Measurements from ENCODE around the gene MON1A. TPM values are rescaled to one million over a fixed set of nuclear protein-coding genes. Genes with fewer than 3 reads are reported as not detected.

The MON1A gene, protein sequence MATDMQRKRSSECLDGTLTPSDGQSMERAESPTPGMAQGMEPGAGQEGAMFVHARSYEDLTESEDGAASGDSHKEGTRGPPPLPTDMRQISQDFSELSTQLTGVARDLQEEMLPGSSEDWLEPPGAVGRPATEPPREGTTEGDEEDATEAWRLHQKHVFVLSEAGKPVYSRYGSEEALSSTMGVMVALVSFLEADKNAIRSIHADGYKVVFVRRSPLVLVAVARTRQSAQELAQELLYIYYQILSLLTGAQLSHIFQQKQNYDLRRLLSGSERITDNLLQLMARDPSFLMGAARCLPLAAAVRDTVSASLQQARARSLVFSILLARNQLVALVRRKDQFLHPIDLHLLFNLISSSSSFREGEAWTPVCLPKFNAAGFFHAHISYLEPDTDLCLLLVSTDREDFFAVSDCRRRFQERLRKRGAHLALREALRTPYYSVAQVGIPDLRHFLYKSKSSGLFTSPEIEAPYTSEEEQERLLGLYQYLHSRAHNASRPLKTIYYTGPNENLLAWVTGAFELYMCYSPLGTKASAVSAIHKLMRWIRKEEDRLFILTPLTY
- total RNA-seq: 12.8 and 13.8 TPM in 2 replicates
- long read RNA-seq, transcript MON1A-201 (6 exons, 2,370 nt): major isoform, 6 of 11 reads
- long read RNA-seq, partial matches to known transcripts: 2 of 11 reads
- long read RNA-seq, other reads (novel, unspliced or antisense): 1 of 11 reads

DNA sequence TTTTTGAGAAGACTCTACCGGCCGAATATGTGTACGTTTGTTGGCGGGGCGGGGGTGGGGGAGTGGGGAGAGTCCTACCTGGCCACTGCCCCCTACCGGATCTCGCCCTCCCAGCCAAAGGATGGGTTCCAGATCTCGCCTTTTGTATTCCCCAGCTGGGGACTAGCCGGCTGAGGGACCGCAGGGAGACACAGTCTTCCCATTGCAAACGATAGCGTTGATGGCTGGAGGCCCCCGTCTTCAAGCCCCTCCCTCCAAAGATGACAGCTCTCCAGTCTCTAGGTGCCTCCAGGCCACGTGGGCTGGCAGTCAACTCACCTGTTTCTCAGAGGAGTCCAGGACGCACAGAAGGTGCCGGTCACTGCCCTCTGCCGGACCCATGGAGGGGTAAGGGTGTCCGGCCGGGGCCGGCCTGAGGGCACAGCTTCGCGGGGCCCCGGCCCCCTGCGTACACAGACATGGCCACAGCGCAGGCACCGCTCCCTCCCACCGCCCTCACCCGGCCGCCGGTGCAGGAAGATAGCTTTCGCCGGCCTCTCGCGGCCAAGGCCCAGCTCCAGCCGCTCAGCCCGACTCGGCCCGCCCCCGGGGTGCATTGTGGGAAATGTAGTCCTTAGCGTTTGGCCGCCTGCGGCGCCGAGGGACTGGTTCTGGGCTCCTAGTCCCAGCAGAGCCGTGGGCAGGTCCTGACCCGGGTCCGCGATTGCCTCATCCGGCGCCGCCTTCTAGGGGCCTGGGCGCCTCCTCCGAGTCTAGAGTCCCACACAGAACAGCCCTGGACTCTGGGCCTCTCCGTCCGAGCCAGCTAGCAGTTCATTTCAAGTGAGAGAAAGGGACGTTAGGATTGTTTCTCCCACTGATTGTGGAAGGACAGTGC lies at the start of gene MON1A:
Gene MON1A (minus strand): TSS at position 521 of the 877 bp plus-strand sequence. CDS start 16,465 bp downstream, outside the sequence.
- TF ChIP-seq, protein P1, sequence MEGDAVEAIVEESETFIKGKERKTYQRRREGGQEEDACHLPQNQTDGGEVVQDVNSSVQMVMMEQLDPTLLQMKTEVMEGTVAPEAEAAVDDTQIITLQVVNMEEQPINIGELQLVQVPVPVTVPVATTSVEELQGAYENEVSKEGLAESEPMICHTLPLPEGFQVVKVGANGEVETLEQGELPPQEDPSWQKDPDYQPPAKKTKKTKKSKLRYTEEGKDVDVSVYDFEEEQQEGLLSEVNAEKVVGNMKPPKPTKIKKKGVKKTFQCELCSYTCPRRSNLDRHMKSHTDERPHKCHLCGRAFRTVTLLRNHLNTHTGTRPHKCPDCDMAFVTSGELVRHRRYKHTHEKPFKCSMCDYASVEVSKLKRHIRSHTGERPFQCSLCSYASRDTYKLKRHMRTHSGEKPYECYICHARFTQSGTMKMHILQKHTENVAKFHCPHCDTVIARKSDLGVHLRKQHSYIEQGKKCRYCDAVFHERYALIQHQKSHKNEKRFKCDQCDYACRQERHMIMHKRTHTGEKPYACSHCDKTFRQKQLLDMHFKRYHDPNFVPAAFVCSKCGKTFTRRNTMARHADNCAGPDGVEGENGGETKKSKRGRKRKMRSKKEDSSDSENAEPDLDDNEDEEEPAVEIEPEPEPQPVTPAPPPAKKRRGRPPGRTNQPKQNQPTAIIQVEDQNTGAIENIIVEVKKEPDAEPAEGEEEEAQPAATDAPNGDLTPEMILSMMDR (IDR thresholded peaks at IDR 0.05): peak; percentile 57

DNA sequence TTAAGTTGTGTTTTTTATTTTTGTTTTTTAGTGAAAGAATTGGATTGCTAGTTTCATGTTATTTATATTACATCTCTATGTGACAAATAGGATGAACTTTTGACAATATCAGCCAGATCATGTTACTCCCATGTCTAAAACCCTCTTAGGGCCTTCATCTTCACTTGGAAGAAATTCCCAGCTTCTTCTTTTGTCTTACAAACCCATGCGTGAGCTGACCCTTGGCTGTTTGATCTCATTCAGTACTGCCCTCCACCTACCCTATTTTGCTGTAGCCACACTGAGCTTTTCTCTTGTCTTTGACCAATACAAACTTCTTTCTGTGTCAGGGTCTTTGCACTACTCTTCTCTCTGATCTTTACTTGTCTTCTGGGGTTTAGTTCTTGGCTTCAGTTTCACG lies 47.3 kb upstream of the MON1A start:
- TF ChIP-seq, protein P1 (IDR thresholded peaks at IDR 0.05): no peak
- H3K4me1 Mint-ChIP-seq (ENCODE audit: unreplicated experiment): peaks cover 3% of the 10 kb centered on the region
- H3K27ac Mint-ChIP-seq (ENCODE audit: unreplicated experiment): no peak overlapping the region
- H3K27me3 Mint-ChIP-seq (ENCODE audit: unreplicated experiment): no peaks in the 10 kb centered on the region
- H3K9me3 Mint-ChIP-seq (ENCODE audit: unreplicated experiment): no peaks in the 10 kb centered on the region
- no peak overlapping the region for H3K4me3 Mint-ChIP-seq (ENCODE audit: unreplicated experiment)
- peaks cover 19% of the 10 kb centered on the region for H3K36me3 Mint-ChIP-seq (ENCODE audit: unreplicated experiment)
- DNase-seq (ENCODE audit: extremely low spot score, unreplicated experiment): no peak

More for the DNA sequence above, at the start of gene MON1A:
- no peaks in the 10 kb centered on the region for H3K9me3 Mint-ChIP-seq (ENCODE audit: unreplicated experiment)
- DNase-seq (ENCODE audit: extremely low spot score, unreplicated experiment): peak; percentile 97
- H3K4me3 Mint-ChIP-seq (ENCODE audit: unreplicated experiment): peak within 1 kb of the TSS; percentile 88
- H3K27me3 Mint-ChIP-seq (ENCODE audit: unreplicated experiment): no peaks in the 10 kb centered on the region
- peak within 1 kb of the TSS; percentile 81 for H3K27ac Mint-ChIP-seq (ENCODE audit: unreplicated experiment)
- H3K4me1 Mint-ChIP-seq (ENCODE audit: unreplicated experiment): peaks cover 20% of the 10 kb centered on the region
- no peaks in the 10 kb centered on the region for H3K36me3 Mint-ChIP-seq (ENCODE audit: unreplicated experiment)

DNA sequence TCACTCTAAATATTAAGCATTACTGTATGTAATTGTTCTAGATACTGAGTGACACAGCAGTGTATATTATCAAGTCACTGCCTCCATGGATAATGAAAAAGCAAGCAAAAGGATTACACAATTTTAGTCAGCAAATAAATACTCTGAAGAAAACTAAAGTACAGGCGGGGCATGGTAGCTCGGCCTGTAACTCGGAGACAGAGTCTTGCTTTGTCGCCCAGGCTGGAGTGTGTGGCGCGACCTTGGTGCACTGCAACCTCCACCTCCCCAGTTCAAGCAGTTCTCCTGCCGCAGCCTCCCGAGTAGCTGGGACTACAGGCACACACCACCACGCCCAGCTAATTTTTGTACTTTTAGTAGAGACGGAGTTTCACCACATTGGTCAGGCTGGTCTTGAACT lies 43.0 kb upstream of the MON1A start:
- Mint-ChIP-seq H3K27me3 (ENCODE audit: unreplicated experiment) (no peaks in the 10 kb centered on the region), H3K27ac (ENCODE audit: unreplicated experiment) (peak overlapping the region; percentile 1), H3K4me1 (ENCODE audit: unreplicated experiment) (peaks cover 13% of the 10 kb centered on the region), H3K36me3 (ENCODE audit: unreplicated experiment) (peaks cover 23% of the 10 kb centered on the region), H3K9me3 (ENCODE audit: unreplicated experiment) (no peaks in the 10 kb centered on the region), H3K4me3 (ENCODE audit: unreplicated experiment) (no peak overlapping the region)
- TF ChIP-seq, protein P1 (IDR thresholded peaks at IDR 0.05): no peak
- DNase-seq (ENCODE audit: extremely low spot score, unreplicated experiment): peak; percentile 27

DNA sequence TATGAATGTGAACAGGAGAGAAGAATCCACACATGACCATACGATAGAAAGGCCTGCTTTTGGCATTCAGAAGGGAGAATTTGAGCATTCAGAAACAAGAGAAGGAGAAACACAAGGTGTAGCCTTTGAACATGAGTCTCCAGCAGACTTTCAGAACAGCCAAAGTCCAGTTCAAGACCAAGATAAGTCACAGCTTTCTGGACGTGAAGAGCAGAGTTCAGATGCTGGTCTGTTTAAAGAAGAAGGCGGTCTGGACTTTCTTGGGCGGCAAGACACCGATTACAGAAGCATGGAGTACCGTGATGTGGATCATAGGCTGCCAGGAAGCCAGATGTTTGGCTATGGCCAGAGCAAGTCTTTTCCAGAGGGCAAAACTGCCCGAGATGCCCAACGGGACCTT lies 38.7 kb upstream of the MON1A start:
- no peaks in the 10 kb centered on the region for H3K9me3 Mint-ChIP-seq (ENCODE audit: unreplicated experiment)
- no peak overlapping the region for H3K4me3 Mint-ChIP-seq (ENCODE audit: unreplicated experiment)
- H3K27me3 Mint-ChIP-seq (ENCODE audit: unreplicated experiment): no peaks in the 10 kb centered on the region
- TF ChIP-seq, protein P1 (IDR thresholded peaks at IDR 0.05): no peak
- H3K27ac Mint-ChIP-seq (ENCODE audit: unreplicated experiment): no peak overlapping the region
- peaks cover 26% of the 10 kb centered on the region for H3K36me3 Mint-ChIP-seq (ENCODE audit: unreplicated experiment)
- peaks cover 25% of the 10 kb centered on the region for H3K4me1 Mint-ChIP-seq (ENCODE audit: unreplicated experiment)
- no peak for DNase-seq (ENCODE audit: extremely low spot score, unreplicated experiment)
